HEK293 (cell line): Measurements from ENCODE around the gene DCLRE1C.

Experiments used
- CTCF ChIA-PET: fragments of 350-600 bp; formaldehyde crosslinking; extraction: SDS; loops from one replicate; lab custom pipeline; 2021; ENCODE audit warnings: antibody characterized with exemption; lab: Yijun Ruan, JAX
- POLR2A ChIA-PET: fragments of 300-600 bp; formaldehyde crosslinking; extraction: SDS; loops from one replicate; lab custom pipeline; 2020; ENCODE audit warnings: antibody characterized with exemption, inconsistent platforms; lab: Yijun Ruan, JAX
- H3K27ac ChIP-seq: fragments of 200-500 bp; sonication (Bioruptor generic); 2 replicates; pipeline ENCODE4 v1.5.1; 2014; ENCODE audit warnings: low read depth, low read length, control low read depth, inconsistent platforms; ENCODE audit errors: extremely low read depth
- H3K36me3 ChIP-seq, 2 experiments: fragments of 200-500 bp in 1 of 2; sonication (Bioruptor generic) in 1 of 2; 1 replicate in 1 of 2; 2 replicates in 1 of 2; pipeline ENCODE4 v1.5.1; 2014 to 2017; ENCODE audit warnings: inconsistent platforms in 2 of 2, low read length in 2 of 2; ENCODE audit not compliant: control insufficient read depth in 2 of 2, insufficient read depth in 1 of 2
- H3K4me1 ChIP-seq: fragments of 200-500 bp; sonication (Bioruptor generic); 2 replicates; pipeline ENCODE4 v1.5.1; 2014; ENCODE audit warnings: mild to moderate bottlenecking, low read length, inconsistent platforms; ENCODE audit not compliant: control insufficient read depth, insufficient read depth
- H3K4me3 ChIP-seq: 2 replicates; pipeline ENCODE4 v1.5.1; 2011; ENCODE audit warnings: low read depth, mild to moderate bottlenecking, control low read depth, low read length, moderate library complexity
- H3K9me3 ChIP-seq: fragments of 200-500 bp; sonication (Bioruptor generic); 2 replicates; pipeline ENCODE4 v1.5.1; 2014; ENCODE audit warnings: low read depth, low read length, inconsistent platforms; ENCODE audit not compliant: control insufficient read depth, insufficient read depth
- HOXC10 ChIP-seq: sonication (generic); formaldehyde crosslinking; IDR thresholded peaks from 2 replicates; pipeline ENCODE4 v1.8.1; 2023; ENCODE audit warnings: mild to moderate bottlenecking, missing genetic modification reagents
- KLF1 ChIP-seq: fragments of 450-650 bp; formaldehyde crosslinking; IDR thresholded peaks from 2 replicates; pipeline ENCODE4 v1.5.1; 2016; ENCODE audit warnings: missing biosample characterization, missing genetic modification characterization
- KLF9 ChIP-seq: fragments of 450-650 bp; formaldehyde crosslinking; IDR thresholded peaks from 2 replicates; pipeline ENCODE4 v1.5.1; 2016; ENCODE audit warnings: missing biosample characterization, missing genetic modification characterization, low read depth
- PRDM1 ChIP-seq: fragments of 450-650 bp; formaldehyde crosslinking; IDR thresholded peaks from 2 replicates; pipeline ENCODE4; 2016; ENCODE audit warnings: missing biosample characterization, missing genetic modification characterization
- REST ChIP-seq: fragments of 450-650 bp; formaldehyde crosslinking; IDR thresholded peaks from 2 replicates; pipeline ENCODE4 v1.5.1; 2016; ENCODE audit warnings: missing biosample characterization, missing genetic modification characterization
- YY1 ChIP-seq: fragments of 450-650 bp; formaldehyde crosslinking; IDR thresholded peaks from 2 replicates; pipeline ENCODE4 v1.5.1; 2018; ENCODE audit warnings: missing biosample characterization, missing genetic modification characterization
- ZBTB48 ChIP-seq: fragments of 450-650 bp; formaldehyde crosslinking; IDR thresholded peaks from 2 replicates; pipeline ENCODE4 v1.5.1; 2016; ENCODE audit warnings: missing biosample characterization, missing genetic modification characterization
- ZFP41 ChIP-seq: fragments of 450-650 bp; formaldehyde crosslinking; IDR thresholded peaks from 2 replicates; pipeline ENCODE4 v1.5.1; 2016; ENCODE audit warnings: missing biosample characterization, missing genetic modification characterization, borderline replicate concordance
- ZNF114 ChIP-seq: fragments of 450-650 bp; formaldehyde crosslinking; IDR thresholded peaks from 2 replicates; pipeline ENCODE4 v1.5.0; 2017; ENCODE audit warnings: missing biosample characterization, missing genetic modification characterization
- ZNF121 ChIP-seq: fragments of 450-650 bp; formaldehyde crosslinking; IDR thresholded peaks from 2 replicates; pipeline ENCODE4 v1.5.1; 2016; ENCODE audit warnings: missing biosample characterization, missing genetic modification characterization
- ZNF140 ChIP-seq: fragments of 450-650 bp; formaldehyde crosslinking; IDR thresholded peaks from 2 replicates; pipeline ENCODE4 v1.5.1; 2016; ENCODE audit warnings: missing biosample characterization, missing genetic modification characterization
- ZNF239 ChIP-seq: fragments of 450-650 bp; formaldehyde crosslinking; IDR thresholded peaks from 2 replicates; pipeline ENCODE4 v1.5.1; 2016; ENCODE audit warnings: missing biosample characterization, missing genetic modification characterization
- ZNF248 ChIP-seq: fragments of 450-650 bp; formaldehyde crosslinking; IDR thresholded peaks from 2 replicates; pipeline ENCODE4 v1.5.1; 2017; ENCODE audit warnings: missing biosample characterization, missing genetic modification characterization
- ZNF302 ChIP-seq: fragments of 450-650 bp; formaldehyde crosslinking; IDR thresholded peaks from 2 replicates; pipeline ENCODE4 v1.5.1; 2016; ENCODE audit warnings: missing biosample characterization, missing genetic modification characterization, low read depth
- ZNF341 ChIP-seq: fragments of 450-650 bp; formaldehyde crosslinking; IDR thresholded peaks from 2 replicates; pipeline ENCODE4; 2016; ENCODE audit warnings: low read depth, missing biosample characterization, missing genetic modification characterization
- ZNF426 ChIP-seq: fragments of 450-650 bp; formaldehyde crosslinking; IDR thresholded peaks from 2 replicates; pipeline ENCODE4 v1.5.1; 2017; ENCODE audit warnings: missing biosample characterization, missing genetic modification characterization, mild to moderate bottlenecking, inconsistent platforms, moderate library complexity
- ZNF501 ChIP-seq: fragments of 450-650 bp; formaldehyde crosslinking; IDR thresholded peaks from 2 replicates; pipeline ENCODE4 v1.5.1; 2016; ENCODE audit warnings: missing biosample characterization, missing genetic modification characterization
- ZNF521 ChIP-seq: fragments of 450-650 bp; formaldehyde crosslinking; IDR thresholded peaks from 2 replicates; pipeline ENCODE4 v1.5.1; 2017; ENCODE audit warnings: missing biosample characterization, mild to moderate bottlenecking, missing genetic modification characterization
- ZNF555 ChIP-seq: fragments of 450-650 bp; formaldehyde crosslinking; conservative IDR thresholded peaks from 2 replicates; pipeline ENCODE4 v1.5.1; 2017; ENCODE audit warnings: missing biosample characterization, mild to moderate bottlenecking, missing genetic modification characterization, inconsistent platforms
- ZNF660 ChIP-seq: fragments of 450-650 bp; IDR thresholded peaks from 2 replicates; pipeline ENCODE4 v1.5.1; 2018; ENCODE audit warnings: missing biosample characterization, mild to moderate bottlenecking, missing genetic modification characterization
- ZNF670 ChIP-seq: fragments of 450-650 bp; formaldehyde crosslinking; IDR thresholded peaks from 2 replicates; pipeline ENCODE4 v1.5.1; 2016; ENCODE audit warnings: missing biosample characterization, missing genetic modification characterization, low read depth
- ZNF791 ChIP-seq: fragments of 450-650 bp; formaldehyde crosslinking; IDR thresholded peaks from 2 replicates; pipeline ENCODE4 v1.5.1; 2016; ENCODE audit warnings: missing biosample characterization, missing genetic modification characterization
- TF ChIP-seq, protein P1 (sequence below): fragments of 450-650 bp; formaldehyde crosslinking; IDR thresholded peaks from 2 replicates; pipeline ENCODE4 v1.5.1; 2016; ENCODE audit warnings: missing biosample characterization, missing genetic modification characterization

DCLRE1C gene

DNA sequence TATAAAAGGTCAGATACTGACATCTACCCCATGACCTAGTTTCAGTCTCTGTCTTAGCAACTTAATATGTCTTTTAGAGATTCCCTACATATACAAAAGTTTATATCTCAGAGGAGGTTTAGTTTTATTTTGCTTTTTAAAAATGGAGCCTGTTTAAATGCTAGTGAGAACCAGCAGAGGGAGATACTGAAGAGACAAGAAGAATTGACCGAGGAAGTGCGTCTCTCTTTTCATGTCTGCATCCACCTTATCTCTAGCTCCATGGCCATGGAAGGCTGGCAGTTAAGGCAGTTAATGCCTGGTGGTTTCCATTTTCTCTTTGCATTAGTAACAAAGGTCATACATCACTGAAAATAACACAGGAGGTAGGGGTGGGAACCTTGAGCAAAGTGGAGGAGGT lies 64.6 kb downstream of the DCLRE1C start:
- CTCF ChIA-PET: interaction anchor here (0.6 to 1.6 kb wide), 5 partner anchors 10 to 669 kb away, joined by 3 to 7 read pairs (median 4); no protein-coding TSS in a partner anchor
- Histone ChIP-seq H3K27ac (no peak overlapping the region), H3K4me3 (no peak overlapping the region)
- TF ChIP-seq ZNF521 (no peak), ZNF670 (tag by site-specific recombination) (no peak), ZNF114 (tag by site-specific recombination) (no peak), YY1 (tag by site-specific recombination) (no peak), KLF9 (no peak), ZFP41 (tag by site-specific recombination) (no peak), ZNF501 (tag by site-specific recombination) (no peak), ZNF121 (tag by site-specific recombination) (no peak), ZNF791 (tag by site-specific recombination) (no peak), ZBTB48 (no peak), ZNF660 (no peak)
- TF ChIP-seq, all 188 proteins: peak for 0
- H3K4me1 ChIP-seq: no peaks in the 10 kb centered on the region
- H3K9me3 ChIP-seq: no peaks in the 10 kb centered on the region
- H3K36me3 ChIP-seq: peaks cover 11 to 40% of the 10 kb centered on the region in 2 experiments; a peak in 2 of 3 replicates
- POLR2A ChIA-PET: no interaction called here

DNA sequence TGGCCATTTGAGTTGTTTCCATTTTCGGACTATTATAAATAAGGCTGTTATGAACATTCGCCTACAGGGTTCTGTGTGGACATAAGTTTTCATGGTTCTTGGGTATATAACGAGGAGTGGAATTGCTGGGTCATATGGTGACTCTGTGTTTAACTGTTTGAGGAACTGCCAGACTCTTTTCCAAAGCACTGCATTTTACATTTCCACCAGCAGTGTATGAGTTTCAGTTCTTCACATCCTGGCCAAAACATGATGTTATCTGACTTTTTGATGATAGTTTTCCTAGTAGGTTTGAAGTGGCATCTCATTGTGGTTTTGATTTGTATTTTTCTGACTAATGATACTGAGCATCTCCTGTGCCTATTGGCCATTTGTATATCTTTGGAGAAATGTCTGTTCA lies 69.8 kb downstream of the DCLRE1C start:
- H3K27ac ChIP-seq: no peak overlapping the region
- no peak overlapping the region for H3K4me3 ChIP-seq
- CTCF ChIA-PET: no interaction called here
- peak; percentile 71; the same call in 1 of the 2 replicates for TF ChIP-seq ZNF140 (tag by site-specific recombination)
- no peak for TF ChIP-seq ZNF302
- TF ChIP-seq, all 188 proteins: peak for 1
- POLR2A ChIA-PET: no interaction called here
- H3K36me3 ChIP-seq: peaks cover 20 to 58% of the 10 kb centered on the region in 2 experiments; a peak in 2 of 3 replicates
- no peaks in the 10 kb centered on the region for H3K4me1 ChIP-seq
- H3K9me3 ChIP-seq: no peaks in the 10 kb centered on the region

GRCh38 chr10:14880229-14880628 lies 73.7 kb downstream of the DCLRE1C start:
- CTCF ChIA-PET: interaction anchor here (0.8 kb wide), 1 partner anchor 23 kb away, joined by 4 read pairs; no protein-coding TSS in a partner anchor
- H3K4me1 ChIP-seq: no peaks in the 10 kb centered on the region
- peak overlapping the region; percentile 82 for H3K4me3 ChIP-seq
- TF ChIP-seq ZNF426 (tag by site-specific recombination) (no peak), PRDM1 (tag by site-specific recombination) (peak; percentile 61), HOXC10 (no peak), ZBTB48 (peak; percentile 22; the same call in 1 of the 2 replicates), KLF1 (tag by site-specific recombination) (no peak), ZNF555 (tag by site-specific recombination) (no peak), REST (tag by site-specific recombination) (peak; percentile 97), ZNF248 (tag by site-specific recombination) (no peak), ZNF341 (tag by site-specific recombination) (no peak), ZNF239 (tag by site-specific recombination) (no peak)
- TF ChIP-seq, protein P1, sequence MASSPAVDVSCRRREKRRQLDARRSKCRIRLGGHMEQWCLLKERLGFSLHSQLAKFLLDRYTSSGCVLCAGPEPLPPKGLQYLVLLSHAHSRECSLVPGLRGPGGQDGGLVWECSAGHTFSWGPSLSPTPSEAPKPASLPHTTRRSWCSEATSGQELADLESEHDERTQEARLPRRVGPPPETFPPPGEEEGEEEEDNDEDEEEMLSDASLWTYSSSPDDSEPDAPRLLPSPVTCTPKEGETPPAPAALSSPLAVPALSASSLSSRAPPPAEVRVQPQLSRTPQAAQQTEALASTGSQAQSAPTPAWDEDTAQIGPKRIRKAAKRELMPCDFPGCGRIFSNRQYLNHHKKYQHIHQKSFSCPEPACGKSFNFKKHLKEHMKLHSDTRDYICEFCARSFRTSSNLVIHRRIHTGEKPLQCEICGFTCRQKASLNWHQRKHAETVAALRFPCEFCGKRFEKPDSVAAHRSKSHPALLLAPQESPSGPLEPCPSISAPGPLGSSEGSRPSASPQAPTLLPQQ (tag by site-specific recombination): no peak
- TF ChIP-seq, all 188 proteins: peak for 3
- no peaks in the 10 kb centered on the region for H3K9me3 ChIP-seq
- peaks cover 9 to 41% of the 10 kb centered on the region in 2 experiments; a peak in 2 of 3 replicates for H3K36me3 ChIP-seq
- H3K27ac ChIP-seq: no peak overlapping the region
- POLR2A ChIA-PET: interaction anchor here (1.1 to 4.9 kb wide), 2 partner anchors 13 to 42 kb away, joined by 3 to 68 read pairs; partner anchors contain the start of genes CDNF, HSPA14 and MSANTD7
